ENCODE data around the gene IL25.

Gene IL25

DNA sequence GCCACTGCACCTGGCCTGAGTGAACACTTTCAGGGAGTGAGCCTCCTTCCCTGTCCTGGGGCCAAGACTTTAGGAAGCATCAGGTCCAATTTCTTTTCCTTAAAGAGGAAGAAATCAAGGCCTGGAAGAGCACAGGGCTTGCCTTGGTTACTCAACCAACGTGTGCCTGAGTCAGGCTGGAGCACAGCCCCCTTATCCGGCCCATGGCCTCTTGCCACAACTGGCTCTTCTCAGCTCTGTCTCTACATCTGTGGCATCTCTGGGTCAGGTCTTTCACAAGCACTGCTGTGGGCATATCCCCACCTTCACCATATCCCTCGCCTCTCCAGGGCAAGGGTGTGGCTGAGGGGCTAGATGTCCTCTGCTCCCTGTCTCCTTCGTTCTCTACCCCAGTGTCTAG, 28.7 kb downstream of the IL25 start:
- Histone ChIP-seq H3K9me3 (replicated peaks in 1 of 11) (no peaks in the 10 kb centered on the region), H3K36me3 (no peaks in the 10 kb centered on the region), H3K9ac (no peak overlapping the region), H3K4me3 (no peak overlapping the region), H3K4me1 (peaks cover 7 to 39% (median 29%) of the 10 kb centered on the region in 10 experiments; a peak in 17 of 20 replicates), H3K27ac (no peak overlapping the region), H3K4me2 (no peak overlapping the region; a peak in 2 of 22 replicates), H4K20me1 (peaks cover 0 to 34% (median 26%) of the 10 kb centered on the region in 11 experiments; a peak in 16 of 22 replicates), H3K27me3 (peaks cover 23 to 47% (median 39%) of the 10 kb centered on the region in 11 experiments)
- no peak for TF ChIP-seq Cebpa-rat (IDR thresholded peaks at IDR 0.05)

DNA sequence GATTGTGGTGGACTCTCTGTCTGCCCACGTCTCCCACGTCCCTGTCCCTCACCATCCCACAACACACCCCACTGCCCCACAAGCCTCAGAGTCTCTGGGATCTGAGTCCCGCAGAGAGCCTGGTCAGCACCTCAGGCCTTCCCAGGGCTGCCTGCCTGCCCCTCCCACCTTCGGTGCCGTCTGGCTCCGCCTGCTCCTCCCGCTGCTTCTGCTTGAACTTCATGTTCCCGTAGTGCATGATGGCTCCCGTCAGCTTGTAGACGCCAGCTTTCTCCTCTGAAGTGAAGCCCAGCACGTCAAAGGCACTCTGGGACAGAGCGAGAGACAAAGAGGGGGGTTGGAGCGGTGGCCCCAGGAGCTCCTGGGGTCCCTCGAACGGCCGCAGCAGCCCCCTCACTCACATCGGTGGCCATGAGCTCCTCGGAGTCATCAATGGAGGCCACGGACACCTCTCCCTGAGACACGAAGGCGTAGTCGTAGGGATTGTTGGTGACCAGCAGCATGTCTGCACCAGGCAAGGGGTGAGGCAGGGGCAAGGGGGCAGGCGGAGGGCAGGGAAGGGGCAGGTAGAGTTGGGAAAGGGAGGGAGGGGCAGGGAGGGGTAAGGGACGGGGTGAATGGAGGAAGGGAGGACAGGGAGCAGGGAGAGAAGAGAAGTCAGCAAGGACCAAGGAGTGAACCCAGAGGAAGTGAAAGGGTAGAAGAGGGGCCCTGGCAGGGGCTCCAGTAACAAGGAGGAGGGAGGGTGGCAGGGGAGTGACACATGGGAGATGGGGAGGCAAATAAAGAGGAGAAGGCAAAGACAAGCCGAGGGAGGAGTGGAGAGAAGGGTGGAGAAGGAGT, 29.9 kb downstream of the IL25 start:
- Histone ChIP-seq H3K27me3 (peaks cover 33 to 59% (median 51%) of the 10 kb centered on the region in 11 experiments), H3K27ac (no peak overlapping the region), H3K9me3 (replicated peaks in 1 of 11) (no peaks in the 10 kb centered on the region), H4K20me1 (peaks cover 0 to 45% (median 37%) of the 10 kb centered on the region in 11 experiments; a peak in 16 of 22 replicates), H3K4me2 (no peak overlapping the region; a peak in 2 of 22 replicates), H3K36me3 (no peaks in the 10 kb centered on the region), H3K4me1 (peaks cover 7 to 39% (median 28%) of the 10 kb centered on the region in 10 experiments; a peak in 17 of 20 replicates), H3K4me3 (no peak overlapping the region), H3K9ac (no peak overlapping the region)
- TF ChIP-seq Cebpa-rat (IDR thresholded peaks at IDR 0.05), result no peak

DNA sequence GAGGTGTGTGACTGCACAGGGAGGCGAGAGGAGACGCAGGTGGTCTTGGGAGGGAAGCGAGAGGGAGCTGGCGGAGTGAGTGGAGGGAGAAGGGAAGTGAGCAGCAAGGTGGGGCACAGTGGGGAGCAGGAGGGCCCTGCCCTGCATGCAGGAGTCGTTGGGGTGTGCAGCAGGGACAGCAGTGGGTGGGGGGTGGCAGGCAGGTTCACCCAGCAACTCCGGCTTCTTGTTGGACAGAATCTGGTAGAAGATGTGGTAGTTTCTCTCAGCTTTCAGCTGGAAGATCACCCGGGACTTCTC, 30.5 kb downstream of the IL25 start:
- Histone ChIP-seq H3K4me1 (peaks cover 7 to 39% (median 28%) of the 10 kb centered on the region in 10 experiments; a peak in 17 of 20 replicates), H3K4me2 (no peak overlapping the region; a peak in 2 of 22 replicates), H3K9ac (no peak overlapping the region), H3K36me3 (no peaks in the 10 kb centered on the region), H3K9me3 (replicated peaks in 1 of 11) (no peaks in the 10 kb centered on the region), H3K27ac (no peak overlapping the region), H4K20me1 (peaks cover 0 to 49% (median 40%) of the 10 kb centered on the region in 11 experiments; a peak in 16 of 22 replicates), H3K27me3 (peaks cover 38 to 65% (median 57%) of the 10 kb centered on the region in 11 experiments), H3K4me3 (no peak overlapping the region)
- no peak for TF ChIP-seq Cebpa-rat (IDR thresholded peaks at IDR 0.05)

- H3K9ac ChIP-seq, result no peak overlapping the region
- peaks cover 46 to 73% (median 65%) of the 10 kb centered on the region in 11 experiments for H3K27me3 ChIP-seq
- H3K4me1 ChIP-seq, result peaks cover 7 to 39% (median 28%) of the 10 kb centered on the region in 10 experiments; a peak in 17 of 20 replicates
- H4K20me1 ChIP-seq, result peaks cover 0 to 54% (median 48%) of the 10 kb centered on the region in 11 experiments; a peak in 16 of 22 replicates
- no peaks in the 10 kb centered on the region for H3K36me3 ChIP-seq
- H3K4me2 ChIP-seq, result no peak overlapping the region
- no peaks in the 10 kb centered on the region for H3K9me3 ChIP-seq (replicated peaks in 1 of 11)
- no peak overlapping the region for H3K27ac ChIP-seq
- no peak for TF ChIP-seq Cebpa-rat (IDR thresholded peaks at IDR 0.05)
- no peak overlapping the region for H3K4me3 ChIP-seq
These were observed 31.3 kb downstream of the IL25 start for GRCh38 chr14:23403908-23404307.

DNA sequence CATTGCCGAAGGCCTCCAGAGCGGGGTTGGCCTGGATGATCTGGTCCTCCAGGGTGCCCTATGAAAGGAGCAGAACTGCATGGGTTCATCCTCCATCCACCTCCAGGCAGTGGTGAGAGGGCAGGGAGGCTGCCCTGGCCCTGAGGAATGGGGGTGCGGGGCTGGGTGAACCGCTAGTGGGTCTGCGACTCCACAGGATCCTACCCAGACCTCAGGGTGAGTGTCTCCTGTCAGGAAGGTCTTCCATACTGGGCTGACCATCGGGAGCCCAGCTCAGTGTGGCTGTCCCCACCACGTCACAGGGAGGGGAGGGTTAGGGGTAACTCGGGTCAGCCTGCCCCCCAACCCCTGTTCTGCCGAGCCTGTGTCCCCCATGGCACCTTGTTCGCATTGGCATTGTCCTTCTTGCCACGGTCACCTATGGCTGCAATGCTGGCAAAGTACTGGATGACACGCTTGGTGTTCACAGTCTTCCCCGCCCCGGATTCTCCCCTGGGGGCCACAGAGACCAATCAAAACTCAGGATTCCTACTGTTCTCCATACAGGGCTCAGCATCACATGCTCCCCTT, 31.8 kb downstream of the IL25 start:
- no peaks in the 10 kb centered on the region for H3K36me3 ChIP-seq
- H3K27ac ChIP-seq, result no peak overlapping the region
- peaks cover 51 to 78% (median 68%) of the 10 kb centered on the region in 11 experiments for H3K27me3 ChIP-seq
- no peak for TF ChIP-seq Cebpa-rat (IDR thresholded peaks at IDR 0.05)
- no peaks in the 10 kb centered on the region for H3K9me3 ChIP-seq (replicated peaks in 1 of 11)
- H4K20me1 ChIP-seq, result peaks cover 0 to 55% (median 48%) of the 10 kb centered on the region in 11 experiments; a peak in 16 of 22 replicates
- peak overlapping the region in 6 of 11 experiments; percentile 71 to 94 (median 88); a peak in 12 of 22 replicates for H3K4me2 ChIP-seq
- H3K4me3 ChIP-seq, result no peak overlapping the region
- H3K4me1 ChIP-seq, result peaks cover 7 to 39% (median 28%) of the 10 kb centered on the region in 10 experiments; a peak in 17 of 20 replicates
- H3K9ac ChIP-seq, result no peak overlapping the region

DNA sequence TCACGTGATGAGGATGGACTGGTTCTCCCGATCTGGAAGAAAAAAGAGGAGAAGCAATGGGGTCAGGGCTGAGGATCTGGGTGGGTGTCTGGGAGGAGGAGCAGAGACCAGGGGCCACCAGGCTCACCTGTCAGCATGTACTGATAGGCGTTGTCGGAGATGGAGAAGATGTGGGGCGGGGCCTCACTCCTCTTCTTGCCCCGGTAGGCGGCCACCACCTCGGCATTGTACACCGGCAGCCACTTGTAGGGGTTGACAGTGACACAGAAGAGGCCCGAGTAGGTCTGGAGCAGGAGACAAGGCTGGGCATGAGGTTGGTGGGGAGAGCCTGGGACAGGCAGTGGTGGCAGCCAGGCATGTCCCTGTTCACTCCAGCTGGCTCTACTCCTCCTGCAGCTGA, 32.5 kb downstream of the IL25 start:
- no peak for TF ChIP-seq Cebpa-rat (IDR thresholded peaks at IDR 0.05)
- peaks cover 7 to 39% (median 28%) of the 10 kb centered on the region in 10 experiments; a peak in 17 of 20 replicates for H3K4me1 ChIP-seq
- H3K36me3 ChIP-seq, result no peaks in the 10 kb centered on the region
- no peak overlapping the region for H3K27ac ChIP-seq
- no peaks in the 10 kb centered on the region for H3K9me3 ChIP-seq (replicated peaks in 1 of 11)
- peaks cover 52 to 84% (median 68%) of the 10 kb centered on the region in 11 experiments for H3K27me3 ChIP-seq
- no peak overlapping the region; a peak in 1 of 22 replicates for H3K9ac ChIP-seq
- H3K4me2 ChIP-seq, result peak overlapping the region in 9 of 11 experiments; percentile 51 to 94 (median 82); a peak in 17 of 22 replicates
- H3K4me3 ChIP-seq, result peak overlapping the region in 1 of 10 experiments; percentile 10; a peak in 1 of 20 replicates
- H4K20me1 ChIP-seq, result peaks cover 0 to 55% (median 48%) of the 10 kb centered on the region in 11 experiments; a peak in 16 of 22 replicates

DNA sequence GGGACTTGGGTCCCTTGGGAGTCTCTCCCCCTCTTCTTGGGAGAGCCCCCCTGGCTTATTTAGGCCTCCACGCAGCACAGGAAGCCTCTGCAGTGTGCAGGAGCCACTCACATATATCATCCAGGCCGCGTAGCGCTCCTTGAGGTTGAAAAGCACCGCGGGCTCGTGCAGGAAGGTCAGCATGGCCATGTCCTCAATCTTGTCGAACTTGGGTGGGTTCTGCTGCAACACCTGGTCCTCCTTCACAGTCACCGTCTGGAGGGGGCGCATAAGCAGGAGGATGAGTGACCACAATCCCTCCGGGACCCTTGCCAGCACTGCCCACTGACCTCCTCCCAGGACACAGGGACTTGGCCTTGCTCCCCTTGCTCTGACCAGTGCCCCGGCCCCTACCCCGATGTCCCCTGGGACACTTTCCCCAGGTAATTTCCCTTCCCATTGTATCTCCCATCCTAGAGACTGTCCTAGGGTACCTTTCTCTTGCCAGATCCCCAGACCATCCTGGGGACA, 33.0 kb downstream of the IL25 start:
- Histone ChIP-seq H4K20me1 (peaks cover 0 to 57% (median 48%) of the 10 kb centered on the region in 11 experiments; a peak in 16 of 22 replicates), H3K4me3 (peak overlapping the region in 1 of 10 experiments; percentile 10; a peak in 2 of 20 replicates), H3K4me1 (peaks cover 7 to 38% (median 28%) of the 10 kb centered on the region in 10 experiments; a peak in 17 of 20 replicates), H3K36me3 (no peaks in the 10 kb centered on the region), H3K27ac (no peak overlapping the region), H3K9ac (no peak overlapping the region; a peak in 1 of 22 replicates), H3K27me3 (peaks cover 52 to 88% (median 71%) of the 10 kb centered on the region in 11 experiments), H3K4me2 (peak overlapping the region in 10 of 11 experiments; percentile 13 to 94 (median 80); a peak in 19 of 22 replicates), H3K9me3 (replicated peaks in 1 of 11) (no peaks in the 10 kb centered on the region)
- TF ChIP-seq Cebpa-rat (IDR thresholded peaks at IDR 0.05), result no peak

DNA sequence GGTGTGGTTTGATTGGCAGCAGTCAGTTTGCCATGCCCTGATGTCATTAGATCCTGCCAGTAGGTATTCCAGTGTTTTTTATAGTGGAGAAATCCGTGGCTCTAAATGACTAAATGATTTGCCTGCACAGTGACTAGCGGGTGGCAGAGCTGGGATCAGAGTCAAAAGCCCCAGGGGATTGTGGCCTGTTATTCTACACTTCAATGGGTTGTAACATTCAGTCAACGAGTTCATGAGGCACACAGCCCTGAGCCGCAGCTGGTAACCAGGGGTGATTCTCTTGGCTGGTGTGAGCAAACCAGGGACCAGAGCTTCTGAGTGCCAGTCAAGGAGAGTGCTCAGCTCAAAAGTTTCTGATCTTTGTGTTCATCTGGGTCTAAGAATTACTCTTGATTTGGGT, 33.6 kb downstream of the IL25 start:
- Histone ChIP-seq H3K36me3 (no peaks in the 10 kb centered on the region), H3K27me3 (peaks cover 52 to 94% (median 72%) of the 10 kb centered on the region in 11 experiments), H3K27ac (no peak overlapping the region), H3K9me3 (replicated peaks in 1 of 11) (no peaks in the 10 kb centered on the region), H3K4me1 (peaks cover 7 to 32% (median 28%) of the 10 kb centered on the region in 10 experiments; a peak in 17 of 20 replicates), H4K20me1 (peaks cover 0 to 62% (median 48%) of the 10 kb centered on the region in 11 experiments; a peak in 16 of 22 replicates), H3K9ac (no peak overlapping the region), H3K4me2 (peak overlapping the region in 10 of 11 experiments; percentile 13 to 94 (median 80); a peak in 18 of 22 replicates), H3K4me3 (no peak overlapping the region)
- no peak for TF ChIP-seq Cebpa-rat (IDR thresholded peaks at IDR 0.05)
